Spinal cord (tissue), 10 donors: ENCODE measurements around the gene UNC13C. TPM values are rescaled to one million over a fixed set of nuclear protein-coding genes. Genes with fewer than 3 reads are reported as not detected.

Experiments used
- DNase-seq, 6 donors: peaks; one replicate each; pipeline versions ENCODE4 v3.0.0 to v3.0.0-alpha.2; 2013 to 2015; ENCODE audit warnings: low spot score in 6 of 6, low read depth in 4 of 6
- H3K27ac ChIP-seq: one replicate; pipeline ENCODE4 v1.5.1; 2013; ENCODE audit warnings: low read depth, low read length, control low read depth
- H3K27me3 ChIP-seq: one replicate; pipeline ENCODE4 v1.6.1; 2013; ENCODE audit warnings: low read length; ENCODE audit not compliant: control insufficient read depth, insufficient read depth
- H3K36me3 ChIP-seq: one replicate; pipeline ENCODE4 v1.6.1; 2013; ENCODE audit warnings: low read length; ENCODE audit not compliant: control insufficient read depth, insufficient read depth
- H3K4me1 ChIP-seq: one replicate; pipeline ENCODE4 v1.6.1; 2013; ENCODE audit warnings: low read length; ENCODE audit not compliant: control insufficient read depth, insufficient read depth
- H3K4me3 ChIP-seq: one replicate; pipeline ENCODE4 v1.5.1; 2013; ENCODE audit warnings: low read depth, low read length, control low read depth
- H3K9me3 ChIP-seq: one replicate; pipeline ENCODE4 v1.6.1; 2013; ENCODE audit warnings: low read length; ENCODE audit not compliant: control insufficient read depth, insufficient read depth
- WGBS: methylation state at CpG from one replicate; pipeline ENCODE4 v1.1.5; 2013; ENCODE audit warnings: missing lambda C conversion rate; ENCODE audit not compliant: insufficient coverage; 5-methylcytosine and 5-hydroxymethylcytosine counted together
- polyA plus RNA-seq, 2 donors: library from polyadenylated mRNA; unstranded; fragments of 120-200 nt; gene quantifications; one replicate each; pipeline ENCODE4 v1.2.1, GENCODE V29; 2013; ENCODE audit not compliant: insufficient read length in 2 of 2
- total RNA-seq, 2 donors: library from RNA; depleted of rRNA in 1 of 2; stranded (reverse); fragments of 120-200 nt in 1 of 2; fragments of >200 nt in 1 of 2; gene quantifications; one replicate each; pipeline versions ENCODE4 v1.2.3 to v1.2.4, GENCODE V29; 2013 to 2014
- donor health status: healthy.

Gene UNC13C
- total and polyA plus RNA-seq, 4 donors, result 8.3 to 27.5 (median 13.5) TPM

- no peak for DNase-seq
- no peaks in the 10 kb centered on the region for H3K27me3 ChIP-seq
- no peaks in the 10 kb centered on the region for H3K4me1 ChIP-seq
- H3K4me3 ChIP-seq, result no peak overlapping the region
- H3K27ac ChIP-seq, result no peak overlapping the region
- H3K9me3 ChIP-seq, result no peaks in the 10 kb centered on the region
- 100% methylated on average over 1 of the region's 5 CpGs for WGBS
- H3K36me3 ChIP-seq, result no peaks in the 10 kb centered on the region
Observed at GRCh38 chr15:54660356-54660755, 682.1 kb downstream of the UNC13C start.

GRCh38 chr15:54675241-54675640, 697.0 kb downstream of the UNC13C start:
- Histone ChIP-seq H3K4me1 (no peaks in the 10 kb centered on the region), H3K36me3 (no peaks in the 10 kb centered on the region), H3K27ac (no peak overlapping the region), H3K4me3 (no peak overlapping the region), H3K9me3 (no peaks in the 10 kb centered on the region), H3K27me3 (no peaks in the 10 kb centered on the region)
- WGBS, result 100% methylated on average over 1 of the region's 1 CpG
- DNase-seq, result no peak

- Histone ChIP-seq H3K4me1 (no peaks in the 10 kb centered on the region), H3K36me3 (no peaks in the 10 kb centered on the region), H3K27ac (no peak overlapping the region), H3K27me3 (no peaks in the 10 kb centered on the region), H3K9me3 (no peaks in the 10 kb centered on the region), H3K4me3 (no peak overlapping the region)
- no peak for DNase-seq
- WGBS, result no CpG with 5 or more reads among the region's 2 CpGs
Observed at GRCh38 chr15:54681584-54681983, 703.3 kb downstream of the UNC13C start.

Other genes with a start within 250 kb of the UNC13C start
- under 1 TPM; 0.10 to 0.17 TPM for gene WDR72, start 218.8 kb upstream of the UNC13C start, total RNA-seq
- under 1 TPM; 0.57 to 0.79 TPM for gene WDR72, start 218.8 kb upstream of the UNC13C start, polyA plus RNA-seq